GM12892 (cell line): ENCODE results near the gene FBLL1.

Experiments used
- POLR2A ChIP-seq: IDR thresholded peaks from 2 replicates; pipeline ENCODE4 v1.6.1; 2011; ENCODE audit warnings: low read depth, low read length, control low read depth
- POLR2AphosphoS5 ChIP-seq: IDR thresholded peaks from 2 replicates; pipeline ENCODE4 v1.6.1; 2011; ENCODE audit warnings: low read depth, low read length, control low read depth

DNA sequence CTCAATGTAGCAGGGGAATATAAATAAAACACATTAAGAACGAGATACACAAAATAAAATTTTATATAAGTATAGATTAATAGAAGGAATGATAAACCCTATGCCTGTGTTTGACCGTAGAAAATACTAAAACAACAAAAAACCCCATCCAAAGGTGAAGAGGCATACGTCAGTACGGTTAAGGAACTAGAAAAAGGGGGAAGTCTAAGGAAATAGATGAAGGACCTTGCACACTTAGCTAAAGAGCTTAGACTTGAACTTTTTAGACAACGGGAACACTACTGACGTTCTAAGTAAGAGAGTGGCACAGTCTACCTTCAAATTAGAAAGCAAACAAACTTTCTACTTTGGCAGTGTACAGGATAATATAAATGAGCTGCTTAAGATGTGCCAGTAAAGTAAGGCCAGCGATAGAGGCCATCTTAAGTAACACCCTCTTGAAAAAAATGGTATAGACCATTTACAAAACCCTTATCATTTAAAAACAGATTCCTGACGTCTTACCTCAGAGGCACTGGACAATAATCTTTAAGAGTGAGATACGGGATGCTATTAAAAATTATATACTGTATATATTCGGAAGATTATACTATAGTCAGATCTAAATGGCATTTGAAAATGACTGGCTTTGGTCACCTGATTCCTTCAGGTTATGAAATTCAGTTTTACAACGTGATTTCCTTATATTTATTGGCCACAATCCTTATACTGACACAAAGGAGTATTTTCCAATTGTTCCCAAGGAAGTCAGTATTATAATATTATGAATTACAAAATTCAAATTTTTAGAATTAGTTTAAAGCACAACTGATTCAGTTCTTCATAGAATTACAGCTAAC, 41.6 kb downstream of the FBLL1 start:
- TF ChIP-seq POLR2A: no peak
- TF ChIP-seq POLR2AphosphoS5: no peak
